ENCODE results near the gene UBAC2. TPM values are rescaled to one million over a fixed set of nuclear protein-coding genes. Genes with fewer than 3 reads are reported as not detected.

UBAC2 gene
- total and polyA plus RNA-seq, 2 donors (not counting 1 experiment from before 2014, with no cell fraction given): 32.4 to 87.4 TPM

DNA sequence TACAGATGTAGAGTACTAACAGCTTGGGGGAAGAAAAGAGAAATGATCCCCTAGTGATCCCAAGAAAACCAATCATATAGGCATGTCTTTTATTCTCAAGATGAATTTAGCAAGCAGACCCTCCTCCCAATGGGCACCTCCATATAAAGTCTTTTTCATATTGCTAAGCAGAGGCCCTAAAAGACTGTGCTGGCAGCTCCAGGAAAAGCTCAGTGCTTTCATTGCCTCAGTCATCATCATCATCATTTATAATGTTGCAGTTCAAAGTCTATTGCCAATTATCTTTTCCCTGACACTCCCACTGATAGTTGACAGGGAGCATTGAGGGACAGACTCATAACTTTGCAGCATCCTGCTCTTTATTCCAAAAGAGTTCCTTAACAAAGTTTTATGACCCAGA lies 93.5 kb downstream of the UBAC2 start:
- Histone ChIP-seq H2AFZ (ENCODE audit: low read length) (no peak overlapping the region), H3K9ac (ENCODE audit: insufficient read depth, low read length) (no peak overlapping the region), H3K27ac (ENCODE audit: insufficient read depth, low read length) (no peak overlapping the region), H3K27me3 (ENCODE audit: control insufficient read depth, insufficient read depth, low read length) (no peaks in the 10 kb centered on the region), H3K36me3 (ENCODE audit: control insufficient read depth, insufficient read depth, low read length) (no peaks in the 10 kb centered on the region), H3K79me2 (ENCODE audit: control insufficient read depth, insufficient read depth, low read length) (no peaks in the 10 kb centered on the region), H3K4me1 (ENCODE audit: control insufficient read depth, extremely low read depth, insufficient read depth, low read length) (no peaks in the 10 kb centered on the region), H3K4me2 (ENCODE audit: extremely low read depth, insufficient read depth, low read length) (no peak overlapping the region), H4K20me1 (ENCODE audit: control insufficient read depth, extremely low read depth, insufficient read depth, low read length) (no peaks in the 10 kb centered on the region), H3K4me3 (replicated peaks in 1 of 4; ENCODE audit: control extremely low read depth in 1 of 4, insufficient read depth in 1 of 4, low read depth in 3 of 4, low read length in 4 of 4) (no peak overlapping the region), H3K9me3 (ENCODE audit: control insufficient read depth, insufficient read depth, low read depth, low read length) (no peaks in the 10 kb centered on the region)
- no peak for TF ChIP-seq EZH2 (IDR thresholded peaks at IDR 0.05; ENCODE audit: low read length, missing control alignments)
- TF ChIP-seq, protein P1, sequence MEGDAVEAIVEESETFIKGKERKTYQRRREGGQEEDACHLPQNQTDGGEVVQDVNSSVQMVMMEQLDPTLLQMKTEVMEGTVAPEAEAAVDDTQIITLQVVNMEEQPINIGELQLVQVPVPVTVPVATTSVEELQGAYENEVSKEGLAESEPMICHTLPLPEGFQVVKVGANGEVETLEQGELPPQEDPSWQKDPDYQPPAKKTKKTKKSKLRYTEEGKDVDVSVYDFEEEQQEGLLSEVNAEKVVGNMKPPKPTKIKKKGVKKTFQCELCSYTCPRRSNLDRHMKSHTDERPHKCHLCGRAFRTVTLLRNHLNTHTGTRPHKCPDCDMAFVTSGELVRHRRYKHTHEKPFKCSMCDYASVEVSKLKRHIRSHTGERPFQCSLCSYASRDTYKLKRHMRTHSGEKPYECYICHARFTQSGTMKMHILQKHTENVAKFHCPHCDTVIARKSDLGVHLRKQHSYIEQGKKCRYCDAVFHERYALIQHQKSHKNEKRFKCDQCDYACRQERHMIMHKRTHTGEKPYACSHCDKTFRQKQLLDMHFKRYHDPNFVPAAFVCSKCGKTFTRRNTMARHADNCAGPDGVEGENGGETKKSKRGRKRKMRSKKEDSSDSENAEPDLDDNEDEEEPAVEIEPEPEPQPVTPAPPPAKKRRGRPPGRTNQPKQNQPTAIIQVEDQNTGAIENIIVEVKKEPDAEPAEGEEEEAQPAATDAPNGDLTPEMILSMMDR (conservative IDR thresholded peaks at IDR 0.05 in 1 of 2, IDR thresholded peaks at IDR 0.05 in 1 of 2; ENCODE audit: low read depth in 1 of 2, low read length in 2 of 2): no peak
- DNase-seq (ENCODE audit: low read depth in 2 of 2): no peak

DNA sequence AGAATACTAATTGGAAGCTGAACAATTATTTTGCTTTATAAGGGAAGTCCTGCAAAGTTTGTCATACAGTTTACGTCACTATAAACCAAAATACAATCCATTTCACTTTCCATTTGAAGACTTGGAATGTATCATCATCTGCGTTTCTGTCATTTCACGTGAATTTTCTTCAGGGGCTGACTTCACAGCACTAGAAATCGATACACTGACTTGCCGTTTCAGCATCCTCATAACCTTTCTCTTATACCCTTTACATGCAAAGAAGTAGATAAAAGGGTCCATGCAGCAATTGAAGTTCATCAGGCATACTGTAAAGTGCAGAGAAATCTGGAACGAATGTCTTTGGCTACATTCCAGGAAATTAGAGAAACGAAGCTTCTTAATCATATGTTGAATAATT lies 94.3 kb downstream of the UBAC2 start:
- Histone ChIP-seq H3K4me2 (ENCODE audit: extremely low read depth, insufficient read depth, low read length) (no peak overlapping the region), H3K36me3 (ENCODE audit: control insufficient read depth, insufficient read depth, low read length) (no peaks in the 10 kb centered on the region), H3K4me3 (replicated peaks in 1 of 4; ENCODE audit: control extremely low read depth in 1 of 4, insufficient read depth in 1 of 4, low read depth in 3 of 4, low read length in 4 of 4) (no peak overlapping the region), H3K27me3 (ENCODE audit: control insufficient read depth, insufficient read depth, low read length) (no peaks in the 10 kb centered on the region), H4K20me1 (ENCODE audit: control insufficient read depth, extremely low read depth, insufficient read depth, low read length) (peaks cover 1% of the 10 kb centered on the region), H3K27ac (ENCODE audit: insufficient read depth, low read length) (no peak overlapping the region), H3K9ac (ENCODE audit: insufficient read depth, low read length) (no peak overlapping the region), H3K4me1 (ENCODE audit: control insufficient read depth, extremely low read depth, insufficient read depth, low read length) (no peaks in the 10 kb centered on the region), H3K9me3 (ENCODE audit: control insufficient read depth, insufficient read depth, low read depth, low read length) (no peaks in the 10 kb centered on the region), H2AFZ (ENCODE audit: low read length) (no peak overlapping the region), H3K79me2 (ENCODE audit: control insufficient read depth, insufficient read depth, low read length) (no peaks in the 10 kb centered on the region)
- DNase-seq (ENCODE audit: low read depth in 2 of 2): no peak
- TF ChIP-seq, protein P1 (conservative IDR thresholded peaks at IDR 0.05 in 1 of 2, IDR thresholded peaks at IDR 0.05 in 1 of 2; ENCODE audit: low read depth in 1 of 2, low read length in 2 of 2): no peak
- no peak for TF ChIP-seq EZH2 (IDR thresholded peaks at IDR 0.05; ENCODE audit: low read length, missing control alignments)

DNA sequence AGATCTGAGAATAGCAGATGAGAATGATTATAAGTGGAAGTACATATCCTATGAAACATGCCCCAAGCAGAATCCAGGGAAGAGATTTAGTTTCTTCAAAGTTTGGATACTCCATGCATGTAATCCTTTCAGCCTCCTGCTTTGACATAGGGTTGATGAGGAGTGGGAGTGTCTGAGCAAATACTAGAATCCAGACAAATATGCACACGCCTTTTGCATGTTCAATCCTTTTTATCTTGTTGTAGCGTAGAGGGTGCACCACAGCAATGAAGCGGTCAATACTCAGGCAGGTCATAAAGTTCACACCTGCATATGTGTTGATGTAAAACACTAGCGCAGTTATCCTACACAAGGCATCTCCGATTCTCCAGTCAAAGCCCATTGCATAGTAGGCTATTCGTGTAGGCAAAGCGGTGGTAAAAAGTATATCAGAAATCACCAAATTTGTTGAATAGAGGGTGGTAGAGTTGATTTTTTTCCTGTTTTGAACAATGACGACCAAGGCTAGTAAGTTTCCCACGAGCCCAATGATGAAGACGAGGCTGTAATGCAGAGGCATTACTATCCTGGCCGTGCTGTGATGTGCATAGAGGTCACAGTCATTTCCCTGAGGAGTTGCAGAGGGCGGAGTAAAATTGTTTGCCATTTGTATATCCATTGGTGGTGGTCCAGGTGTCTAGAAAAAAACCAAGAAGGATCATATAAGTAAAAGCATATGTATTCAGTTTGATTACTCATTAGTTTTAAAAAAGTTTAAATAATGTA lies 95.0 kb downstream of the UBAC2 start:
- no peaks in the 10 kb centered on the region for H3K9me3 ChIP-seq (ENCODE audit: control insufficient read depth, insufficient read depth, low read depth, low read length)
- H3K9ac ChIP-seq (ENCODE audit: insufficient read depth, low read length): no peak overlapping the region
- TF ChIP-seq, protein P1 (conservative IDR thresholded peaks at IDR 0.05 in 1 of 2, IDR thresholded peaks at IDR 0.05 in 1 of 2; ENCODE audit: low read depth in 1 of 2, low read length in 2 of 2): no peak
- no peak for TF ChIP-seq EZH2 (IDR thresholded peaks at IDR 0.05; ENCODE audit: low read length, missing control alignments)
- H2AFZ ChIP-seq (ENCODE audit: low read length): no peak overlapping the region
- H3K79me2 ChIP-seq (ENCODE audit: control insufficient read depth, insufficient read depth, low read length): no peaks in the 10 kb centered on the region
- no peak overlapping the region for H3K4me2 ChIP-seq (ENCODE audit: extremely low read depth, insufficient read depth, low read length)
- no peaks in the 10 kb centered on the region for H3K27me3 ChIP-seq (ENCODE audit: control insufficient read depth, insufficient read depth, low read length)
- peaks cover 2% of the 10 kb centered on the region for H4K20me1 ChIP-seq (ENCODE audit: control insufficient read depth, extremely low read depth, insufficient read depth, low read length)
- no peaks in the 10 kb centered on the region for H3K4me1 ChIP-seq (ENCODE audit: control insufficient read depth, extremely low read depth, insufficient read depth, low read length)
- no peak for DNase-seq (ENCODE audit: low read depth in 2 of 2)
- no peaks in the 10 kb centered on the region for H3K36me3 ChIP-seq (ENCODE audit: control insufficient read depth, insufficient read depth, low read length)
- H3K27ac ChIP-seq (ENCODE audit: insufficient read depth, low read length): no peak overlapping the region
- no peak overlapping the region for H3K4me3 ChIP-seq (replicated peaks in 1 of 4; ENCODE audit: control extremely low read depth in 1 of 4, insufficient read depth in 1 of 4, low read depth in 3 of 4, low read length in 4 of 4)

Data from fibroblast of lung (primary cell).